Measurements from ENCODE around the gene ATF1.
"Not testable (repeated sequence)": the region's sequence is repeated elsewhere in the genome, so short reads cannot be mapped to it uniquely, and the experiment has no call there.

Gene ATF1

GRCh38 chr12:50806176-50806575 is 42.3 kb downstream of the ATF1 start:
- no peak for DNase-seq

GRCh38 chr12:50809131-50809530 is 45.2 kb downstream of the ATF1 start:
- not testable (repeated sequence) for DNase-seq

- not testable (repeated sequence) for DNase-seq
Measured at GRCh38 chr12:50814921-50815320, 51.0 kb downstream of the ATF1 start.

GRCh38 chr12:50820177-50820576 is 56.3 kb downstream of the ATF1 start:
- no peak for DNase-seq

DNA sequence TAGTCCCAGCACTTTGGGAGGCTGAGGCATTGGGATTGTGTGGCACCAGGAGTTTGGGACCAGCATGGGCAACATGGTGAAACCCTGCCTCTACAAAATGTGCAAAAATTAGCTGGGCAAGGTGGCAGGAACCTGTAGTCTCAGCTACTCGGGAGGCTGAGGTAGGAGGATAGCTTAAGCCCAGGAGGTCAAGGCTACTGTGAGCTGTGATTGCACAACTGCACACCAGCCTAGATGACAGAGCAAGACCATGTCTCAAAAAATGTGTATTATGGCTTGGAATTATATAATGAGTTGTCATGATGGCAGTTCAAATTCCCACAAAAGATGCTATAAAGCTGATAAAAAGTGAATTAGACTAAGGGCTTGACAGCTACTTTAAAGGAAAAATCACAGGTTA is 58.2 kb downstream of the ATF1 start:
- DNase-seq = no peak

DNA sequence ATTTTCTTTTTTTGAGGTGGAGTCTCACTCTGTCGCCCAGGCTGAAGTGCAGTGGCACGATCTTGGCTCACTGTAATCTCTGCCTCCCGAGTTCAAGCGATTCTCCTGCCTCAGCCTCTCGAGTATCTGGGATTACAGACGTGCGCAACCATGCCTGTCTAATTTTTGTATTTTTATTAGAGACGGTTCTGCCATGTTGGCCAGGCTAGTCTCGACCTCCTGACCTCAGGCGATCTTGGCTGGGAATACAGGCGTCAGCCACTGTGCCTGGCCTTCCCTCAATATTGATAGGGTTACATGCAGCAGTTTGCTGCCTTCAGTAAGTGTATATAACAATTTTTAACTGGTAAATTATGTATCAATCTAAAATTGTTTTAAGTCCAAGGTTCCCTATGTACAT is 59.8 kb downstream of the ATF1 start:
- not testable (repeated sequence) for DNase-seq

DNA sequence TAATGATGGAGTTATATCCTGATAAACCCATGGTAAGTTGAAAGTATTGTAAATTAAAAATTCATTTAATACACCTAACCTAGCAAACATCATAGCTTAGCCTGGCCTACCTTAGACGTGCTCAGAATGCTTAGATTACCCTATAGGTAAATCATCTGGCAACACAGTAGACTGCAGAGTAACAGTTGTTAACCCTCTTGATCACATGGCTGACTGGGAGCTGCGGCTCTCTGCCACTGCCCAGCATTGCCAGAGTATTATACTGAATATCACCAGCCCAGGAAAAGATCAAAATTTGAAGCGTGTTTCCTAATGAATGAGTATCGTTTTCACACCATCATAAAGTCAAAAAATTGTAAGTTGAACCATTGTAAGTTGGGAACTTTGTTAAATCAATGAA is 61.0 kb downstream of the ATF1 start:
- DNase-seq = no peak

- DNase-seq = no peak
Measured at GRCh38 chr12:50825372-50825838, 61.5 kb downstream of the ATF1 start.

DNA sequence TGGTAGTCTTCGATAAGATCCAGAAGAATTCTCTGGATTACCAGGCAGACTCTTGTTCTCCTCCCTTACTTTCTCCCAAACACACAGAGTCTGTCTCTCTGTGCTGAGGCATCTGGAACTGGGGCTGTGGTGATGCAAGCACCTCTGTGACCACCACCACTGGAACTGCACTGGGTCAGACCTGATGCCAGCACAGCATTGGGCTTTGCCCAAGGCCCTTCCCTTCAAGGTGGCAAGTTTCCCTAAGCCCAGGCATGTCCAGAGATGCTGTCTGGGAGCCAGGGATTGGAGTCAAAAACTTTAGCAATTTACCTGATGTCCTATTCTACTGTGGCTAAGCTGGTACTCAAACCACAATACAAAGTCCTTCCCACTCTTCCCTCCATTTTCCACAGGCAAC is 64.2 kb downstream of the ATF1 start:
- no peak for DNase-seq

GRCh38 chr12:50828886-50829285 is 65.0 kb downstream of the ATF1 start:
- DNase-seq = no peak

DNA sequence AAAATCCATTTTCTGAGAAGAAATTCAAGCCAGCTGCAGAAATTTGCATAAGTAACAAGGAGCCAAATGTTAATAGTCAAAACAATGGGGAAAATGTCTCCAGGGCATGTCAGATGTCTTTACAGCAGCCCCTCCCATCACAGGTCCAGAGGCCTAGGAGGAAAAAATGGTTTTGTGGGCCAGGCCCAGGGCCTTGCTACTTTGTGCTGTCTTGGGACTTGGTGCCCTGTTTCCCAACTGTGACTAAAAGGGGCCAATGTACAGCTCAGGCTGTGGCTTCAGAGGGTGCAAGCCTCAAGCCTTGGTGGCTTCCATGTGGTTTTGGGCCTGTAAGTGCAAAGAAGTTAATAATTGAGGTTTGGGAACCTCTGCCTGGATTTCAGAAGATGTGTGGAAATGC is 69.9 kb downstream of the ATF1 start:
- not testable (repeated sequence) for DNase-seq

DNA sequence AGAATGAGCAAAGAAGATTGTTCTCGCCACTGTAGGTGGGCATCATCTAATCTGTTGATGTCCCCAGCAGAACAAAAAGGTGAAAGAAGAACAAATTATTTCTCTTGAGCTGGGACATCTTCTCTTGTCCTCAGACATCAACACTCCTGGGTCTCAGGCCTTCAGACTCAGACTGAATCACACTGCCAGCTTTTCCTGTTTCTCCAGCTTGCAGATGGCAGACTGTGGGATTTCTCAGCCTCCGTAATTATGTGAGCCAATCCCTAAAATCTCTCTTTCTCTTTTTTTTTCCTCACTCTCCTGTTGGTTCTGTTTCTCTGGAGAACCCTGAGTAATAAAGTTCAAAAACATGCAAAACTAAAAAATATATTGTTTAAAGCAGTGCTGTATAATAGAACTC is 75.1 kb downstream of the ATF1 start:
- no peak for DNase-seq

DNA sequence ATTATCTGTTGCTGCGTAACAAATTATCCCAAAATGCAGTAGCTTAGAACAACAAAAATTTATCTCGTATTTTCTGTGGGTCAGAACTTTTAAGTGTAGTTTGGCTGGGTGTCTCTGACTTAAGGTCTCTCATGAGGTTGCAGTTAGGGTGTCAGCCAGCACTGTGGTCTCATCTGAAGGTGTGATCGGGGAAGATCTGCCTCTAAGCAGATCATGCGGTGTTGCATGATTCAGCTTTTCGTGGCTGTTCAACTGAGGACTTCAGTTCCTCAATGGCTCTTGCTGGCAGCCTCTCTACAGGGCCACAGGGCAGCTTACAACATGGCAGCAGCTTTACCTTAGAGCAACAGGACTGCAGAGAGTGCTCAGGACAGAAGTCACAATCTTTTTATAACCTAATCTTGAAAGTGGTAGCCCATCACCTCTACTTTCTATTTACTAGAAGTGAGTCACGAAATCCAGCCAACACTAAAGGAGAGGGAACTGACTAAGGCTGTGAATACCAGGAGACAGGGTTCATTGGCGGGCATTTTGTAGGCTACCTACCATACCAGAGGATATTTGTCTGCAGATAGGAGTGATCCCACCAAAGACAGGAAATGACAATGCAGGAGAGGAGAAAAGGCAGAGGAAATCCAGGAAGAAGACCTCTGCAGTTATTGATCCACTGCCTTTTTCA is 77.0 kb downstream of the ATF1 start:
- DNase-seq = no peak

- no peak for DNase-seq
Measured at GRCh38 chr12:50841716-50842531, 78.0 kb downstream of the ATF1 start.

DNA sequence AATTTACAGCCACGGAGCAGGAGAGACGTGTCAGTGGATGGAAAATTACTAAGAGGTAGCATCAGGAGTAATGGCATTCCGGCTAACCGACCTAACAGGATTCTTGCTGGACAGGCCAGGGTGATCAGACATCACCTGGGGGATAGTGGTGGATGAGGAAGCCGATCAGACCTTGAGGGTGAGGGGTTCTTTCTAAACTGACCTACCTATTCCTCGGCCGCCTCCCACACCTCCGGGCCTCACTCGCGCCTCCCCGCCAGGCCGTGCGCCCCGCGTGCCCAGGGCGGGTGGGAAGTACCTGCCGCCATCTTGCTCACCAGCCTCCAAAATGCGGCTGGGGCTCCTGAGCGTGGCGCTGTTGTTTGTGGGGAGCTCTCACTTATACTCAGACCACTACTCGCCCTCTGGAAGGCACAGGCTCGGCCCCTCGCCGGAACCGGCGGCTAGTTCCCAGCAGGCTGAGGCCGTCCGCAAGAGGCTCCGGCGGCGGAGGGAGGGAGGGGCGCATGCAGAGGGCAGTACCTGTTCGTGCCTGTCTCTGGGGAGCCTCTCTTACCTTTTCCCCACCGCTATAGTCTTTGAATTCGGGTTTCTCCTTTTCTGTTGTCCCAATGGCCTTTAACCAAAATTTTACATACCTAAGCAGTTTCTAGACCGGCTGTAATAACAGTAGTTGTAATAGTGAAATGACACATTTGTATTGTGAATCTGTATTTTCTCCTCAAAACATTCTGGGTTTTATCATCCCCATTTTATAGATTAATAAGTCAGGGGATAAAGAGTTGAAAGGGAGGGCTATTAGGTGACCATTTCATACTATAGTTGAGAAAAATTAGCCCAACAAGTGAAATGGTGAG is 79.0 kb downstream of the ATF1 start, which contains the start of gene TMPRSS12:
TMPRSS12 (plus strand) TSS at position 290 of the 857 bp plus-strand sequence; CDS start at position 329, 39 bp downstream.
- no peak for DNase-seq

DNA sequence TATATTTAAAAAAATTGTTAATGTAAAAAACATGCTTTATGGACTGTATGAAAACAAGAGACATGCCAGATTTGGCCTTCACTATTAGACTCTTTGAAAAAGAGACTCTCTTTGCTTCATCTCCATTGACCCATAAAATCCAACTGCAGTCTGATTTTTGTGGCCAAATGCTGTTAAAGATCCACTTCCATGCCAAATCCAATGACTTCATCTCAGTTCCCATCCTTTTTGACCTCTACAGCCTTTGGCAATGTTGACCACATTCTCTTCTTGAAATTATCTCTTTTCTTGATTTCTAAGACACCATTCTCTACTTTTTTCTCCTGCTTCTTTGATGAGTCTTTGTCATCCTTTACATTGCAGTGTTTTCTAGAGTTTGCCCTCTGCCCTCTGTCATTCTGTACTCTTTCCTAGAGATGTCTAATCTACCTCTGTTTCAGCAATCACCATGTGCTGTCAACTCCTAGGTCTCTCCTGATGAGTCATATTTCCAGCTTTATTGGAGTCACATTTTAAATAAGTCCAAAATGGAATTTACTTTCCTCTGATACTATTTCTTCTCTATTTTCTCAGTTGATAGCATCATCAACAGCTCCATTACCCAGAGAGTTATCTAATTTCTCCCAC is 81.2 kb downstream of the ATF1 start:
- DNase-seq = no peak

DNA sequence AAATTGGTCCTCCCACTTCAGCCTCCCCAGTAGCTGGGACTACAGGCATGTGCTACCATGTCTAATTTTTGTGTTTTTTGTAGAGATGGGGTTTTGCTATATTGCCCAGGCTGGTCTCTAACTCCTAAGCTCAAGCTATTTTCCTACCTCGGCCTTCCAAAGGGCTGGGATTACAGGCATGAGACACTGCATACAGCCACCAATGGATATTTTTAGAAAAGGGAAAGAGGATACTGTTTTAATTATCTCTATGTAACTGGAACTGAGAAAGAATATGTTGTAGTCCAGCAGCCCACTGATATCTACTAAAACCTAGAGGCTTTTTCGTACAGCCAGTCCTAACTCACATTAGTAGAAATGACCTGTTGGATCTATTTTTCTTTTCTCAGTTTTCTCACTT is 85.1 kb downstream of the ATF1 start:
- DNase-seq = no peak

GRCh38 chr12:50855218-50855617 is 91.3 kb downstream of the ATF1 start:
- DNase-seq = not testable (repeated sequence)

DNA sequence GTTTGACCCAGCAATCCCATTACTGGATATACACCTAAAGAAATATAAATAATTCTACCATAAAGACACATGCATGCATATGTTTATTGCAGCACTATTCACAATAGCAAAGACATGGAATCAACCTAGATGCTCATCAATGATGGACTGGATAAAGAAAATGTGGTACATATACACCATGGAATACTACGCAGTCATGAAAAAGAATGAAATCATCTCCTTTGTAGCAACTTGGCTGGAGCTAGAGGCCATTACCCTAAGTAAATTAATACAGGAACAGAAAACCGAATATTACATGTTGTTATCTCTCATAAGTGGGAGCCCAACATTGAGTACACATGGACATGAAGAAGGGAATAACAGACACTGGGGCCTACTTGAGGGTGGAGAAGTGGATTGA is 91.8 kb downstream of the ATF1 start:
- not testable (repeated sequence) for DNase-seq

DNA sequence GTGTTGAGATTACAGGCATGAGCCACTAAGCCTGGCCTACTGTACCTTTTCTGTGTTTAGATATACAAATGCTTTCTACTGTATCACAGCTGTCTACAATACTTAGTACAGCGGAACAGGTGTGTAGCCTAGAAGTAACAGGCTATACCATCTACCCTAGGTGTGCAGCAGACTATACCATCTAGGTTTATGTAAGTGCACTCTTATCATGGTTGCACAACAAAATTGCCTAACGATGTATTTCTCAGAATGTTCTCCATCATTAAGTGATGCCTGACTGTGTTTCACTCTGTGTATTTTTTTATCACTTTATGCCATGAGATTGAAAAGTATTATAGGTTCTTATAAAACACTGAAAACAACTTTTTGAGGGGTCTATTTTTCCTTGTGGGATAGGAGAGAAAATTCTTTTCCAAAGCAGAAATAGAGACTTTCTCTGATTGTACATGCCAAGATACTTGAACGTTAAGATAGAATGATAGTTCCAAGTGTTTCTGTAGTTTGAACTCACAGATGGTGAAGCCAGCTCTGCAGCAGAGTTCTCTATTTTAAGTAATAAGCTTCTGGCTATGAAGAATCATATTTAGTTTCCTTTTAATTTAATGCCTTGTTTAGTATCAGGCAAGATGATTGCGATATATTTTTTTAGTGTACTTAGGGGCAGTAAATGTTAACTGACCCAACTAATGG is 95.9 kb downstream of the ATF1 start:
- no peak for DNase-seq

- DNase-seq = no peak
Measured at GRCh38 chr12:50862316-50862715, 98.4 kb downstream of the ATF1 start.

DNA sequence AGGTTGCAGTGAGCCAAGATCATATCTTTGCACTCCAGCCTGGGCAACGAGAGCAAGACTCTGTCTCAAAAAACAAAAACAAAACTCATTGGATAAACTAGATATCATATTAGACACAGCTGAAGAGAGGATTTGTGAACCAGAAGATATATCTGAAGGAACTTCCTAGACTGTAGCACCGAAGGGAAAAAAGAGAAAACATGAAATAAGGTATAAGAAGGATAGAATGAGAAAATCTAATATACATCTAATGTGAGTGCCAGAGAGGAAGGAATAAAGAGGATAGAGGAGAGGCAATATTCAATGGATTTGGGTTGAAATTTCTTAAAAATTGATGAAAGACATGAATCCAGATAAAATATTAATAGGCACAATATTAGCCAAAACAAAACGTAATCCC is 101.4 kb downstream of the ATF1 start:
- no peak for DNase-seq

Measured in NCI-H345 (cell line).